GM12878 (cell line): Measurements from ENCODE around the gene IRGM.
A peak's percentile ranks its signal among the peaks of the same experiment; 100 is the strongest.

ENCODE experiments used
- CTCF ChIP-seq, 3 experiments: IDR thresholded peaks in 2 of 3; conservative IDR thresholded peaks in 1 of 3; 2 replicates each; pipeline ENCODE4 v1.5.1; 2011; ENCODE audit warnings: low read depth in 3 of 3, low read length in 3 of 3, mild to moderate bottlenecking in 3 of 3, control low read depth in 2 of 3, moderate library complexity in 2 of 3, inconsistent platforms in 1 of 3, mixed read lengths in 1 of 3; ENCODE audit not compliant: control insufficient read depth in 2 of 3, insufficient read depth in 1 of 3; ENCODE audit errors: extremely low read depth in 1 of 3
- EZH2 ChIP-seq: IDR thresholded peaks from 2 replicates; pipeline ENCODE4 v1.6.1; 2012; ENCODE audit warnings: low read depth, mild to moderate bottlenecking, control low read depth, inconsistent platforms, low read length, borderline replicate concordance; ENCODE audit not compliant: control insufficient read depth
- JUNB ChIP-seq: IDR thresholded peaks from 2 replicates; pipeline ENCODE4 v1.6.1; 2016; ENCODE audit warnings: antibody characterized with exemption, mild to moderate bottlenecking
- JUND ChIP-seq: IDR thresholded peaks from 2 replicates; pipeline ENCODE4 v1.6.1; 2012; ENCODE audit warnings: low read depth, mild to moderate bottlenecking, low read length, improper control_type of control experiment, moderate library complexity
- NFYA ChIP-seq: IDR thresholded peaks from 2 replicates; pipeline ENCODE4 v1.6.1; 2011; ENCODE audit warnings: low read depth, mild to moderate bottlenecking, low read length, improper control_type of control experiment, borderline replicate concordance
- PAX5 ChIP-seq: IDR thresholded peaks from 2 replicates; pipeline ENCODE4 v1.6.1; 2011; ENCODE audit warnings: low read depth, low read length, borderline replicate concordance
- PBX3 ChIP-seq: IDR thresholded peaks from 2 replicates; pipeline ENCODE4 v1.6.1; 2011; ENCODE audit warnings: mild to moderate bottlenecking, low read depth, low read length, moderate library complexity; ENCODE audit not compliant: insufficient replicate concordance
- POLR2A ChIP-seq: IDR thresholded peaks from 2 replicates; pipeline ENCODE4 v1.6.1; 2011; ENCODE audit warnings: low read depth, mild to moderate bottlenecking, low read length
- TF ChIP-seq, protein P1 (sequence below): fragments of 450-650 bp; IDR thresholded peaks from 2 replicates; pipeline ENCODE4 v1.6.1; 2016; ENCODE audit warnings: mild to moderate bottlenecking

- TF ChIP-seq JUNB (no peak), EZH2 (no peak), POLR2A (no peak), CTCF (IDR thresholded peaks at IDR 0.05 in 2 of 3, conservative IDR thresholded peaks at IDR 0.05 in 1 of 3; ENCODE audit: control insufficient read depth in 2 of 3, extremely low read depth in 1 of 3, insufficient read depth in 1 of 3, low read depth in 3 of 3, low read length in 3 of 3) (peak; percentile 49 to 60 (median 52); a peak in 5 of 6 replicates), NFYA (no peak), JUND (no peak), PAX5 (no peak), PBX3 (no peak)
- TF ChIP-seq, protein P1, sequence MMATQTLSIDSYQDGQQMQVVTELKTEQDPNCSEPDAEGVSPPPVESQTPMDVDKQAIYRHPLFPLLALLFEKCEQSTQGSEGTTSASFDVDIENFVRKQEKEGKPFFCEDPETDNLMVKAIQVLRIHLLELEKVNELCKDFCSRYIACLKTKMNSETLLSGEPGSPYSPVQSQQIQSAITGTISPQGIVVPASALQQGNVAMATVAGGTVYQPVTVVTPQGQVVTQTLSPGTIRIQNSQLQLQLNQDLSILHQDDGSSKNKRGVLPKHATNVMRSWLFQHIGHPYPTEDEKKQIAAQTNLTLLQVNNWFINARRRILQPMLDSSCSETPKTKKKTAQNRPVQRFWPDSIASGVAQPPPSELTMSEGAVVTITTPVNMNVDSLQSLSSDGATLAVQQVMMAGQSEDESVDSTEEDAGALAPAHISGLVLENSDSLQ = no peak
Observed at GRCh38 chr5:150801117-150801927, 45.0 kb upstream of the IRGM start.
